ENCODE results near the gene MRPS27. TPM values are rescaled to one million over a fixed set of nuclear protein-coding genes. Genes with fewer than 3 reads are reported as not detected.

MRPS27 gene
- total and polyA plus RNA-seq, 4 donors = 17.6 to 38.7 (median 34.9) TPM

- no peak overlapping the region for H3K27ac ChIP-seq (ENCODE audit: low read depth in 1 of 2, low read length in 2 of 2)
- TF ChIP-seq MAX (IDR thresholded peaks at IDR 0.05) = no peak
- no peak for TF ChIP-seq HNF4G (IDR thresholded peaks at IDR 0.05)
- no peak for TF ChIP-seq REST (IDR thresholded peaks at IDR 0.05)
- TF ChIP-seq ZBTB33 (IDR thresholded peaks at IDR 0.05) = no peak
- no peak for TF ChIP-seq FOXA2 (IDR thresholded peaks at IDR 0.05)
- TF ChIP-seq EGR1 (IDR thresholded peaks at IDR 0.05; ENCODE audit: low read depth in 2 of 2) = no peak
- no peak for TF ChIP-seq ATF3 (IDR thresholded peaks at IDR 0.05)
- TF ChIP-seq GABPA (IDR thresholded peaks at IDR 0.05 in 1 of 2, conservative IDR thresholded peaks at IDR 0.05 in 1 of 2) = no peak
These were observed 128.6 kb downstream of the MRPS27 start for GRCh38 chr5:72191404-72191803.

GRCh38 chr5:72189146-72189545 lies 130.9 kb downstream of the MRPS27 start:
- TF ChIP-seq MAX (IDR thresholded peaks at IDR 0.05) = no peak
- TF ChIP-seq SP1 (IDR thresholded peaks at IDR 0.05) = no peak
- TF ChIP-seq REST (IDR thresholded peaks at IDR 0.05) = no peak
- TF ChIP-seq ZBTB33 (IDR thresholded peaks at IDR 0.05) = no peak
- no peak for TF ChIP-seq TAF1 (conservative IDR thresholded peaks at IDR 0.05)
- no peak for TF ChIP-seq RAD21 (IDR thresholded peaks at IDR 0.05)
- no peak for TF ChIP-seq HNF4A (conservative IDR thresholded peaks at IDR 0.05)
- no peaks in the 10 kb centered on the region for H3K4me1 ChIP-seq (ENCODE audit: control insufficient read depth in 4 of 4, insufficient read depth in 4 of 4, low read length in 3 of 4)

More at GRCh38 chr5:72191404-72191803, 128.6 kb downstream of the MRPS27 start:
- WGBS = 59% methylated on average over 3 of the region's 3 CpGs
- DNase-seq (ENCODE audit: low spot score) = no peak
- H3K27me3 ChIP-seq (ENCODE audit: control insufficient read depth in 4 of 4, insufficient read depth in 4 of 4, low read length in 3 of 4) = no peaks in the 10 kb centered on the region
- no peaks in the 10 kb centered on the region for H3K9me3 ChIP-seq (ENCODE audit: control insufficient read depth in 4 of 4, low read length in 3 of 4)
- no peaks in the 10 kb centered on the region for H3K4me1 ChIP-seq (ENCODE audit: control insufficient read depth in 4 of 4, insufficient read depth in 4 of 4, low read length in 3 of 4)
- no peak overlapping the region for H3K9ac ChIP-seq (ENCODE audit: low read depth in 1 of 2, low read length in 2 of 2)
- H3K4me3 ChIP-seq (ENCODE audit: low read depth in 1 of 3, low read length in 3 of 3) = no peak overlapping the region
- H3K36me3 ChIP-seq (ENCODE audit: control insufficient read depth in 4 of 4, insufficient read depth in 3 of 4, low read depth in 1 of 4, low read length in 3 of 4) = no peaks in the 10 kb centered on the region

More at GRCh38 chr5:72189146-72189545, 130.9 kb downstream of the MRPS27 start:
- H3K9ac ChIP-seq (ENCODE audit: low read depth in 1 of 2, low read length in 2 of 2) = no peak overlapping the region
- no peaks in the 10 kb centered on the region for H3K9me3 ChIP-seq (ENCODE audit: control insufficient read depth in 4 of 4, low read length in 3 of 4)
- no peak for DNase-seq (ENCODE audit: low spot score)
- no peak overlapping the region for H3K4me3 ChIP-seq (ENCODE audit: low read depth in 1 of 3, low read length in 3 of 3)
- H3K36me3 ChIP-seq (ENCODE audit: control insufficient read depth in 4 of 4, insufficient read depth in 3 of 4, low read depth in 1 of 4, low read length in 3 of 4) = no peaks in the 10 kb centered on the region
- 94% methylated on average over 2 of the region's 2 CpGs for WGBS
- no peak overlapping the region for H3K27ac ChIP-seq (ENCODE audit: low read depth in 1 of 2, low read length in 2 of 2)
- H3K27me3 ChIP-seq (ENCODE audit: control insufficient read depth in 4 of 4, insufficient read depth in 4 of 4, low read length in 3 of 4) = peaks cover 0 to 3% (median 0%) of the 10 kb centered on the region in 4 donors

All from liver (tissue), 9 donors.